ENCODE measurements around the gene SMPX. TPM values are rescaled to one million over a fixed set of nuclear protein-coding genes. Genes with fewer than 3 reads are reported as not detected.

SMPX gene
- total and polyA plus RNA-seq, 2 of the 4 experiments (the other 2 are of a cell fraction) = not detected

DNA sequence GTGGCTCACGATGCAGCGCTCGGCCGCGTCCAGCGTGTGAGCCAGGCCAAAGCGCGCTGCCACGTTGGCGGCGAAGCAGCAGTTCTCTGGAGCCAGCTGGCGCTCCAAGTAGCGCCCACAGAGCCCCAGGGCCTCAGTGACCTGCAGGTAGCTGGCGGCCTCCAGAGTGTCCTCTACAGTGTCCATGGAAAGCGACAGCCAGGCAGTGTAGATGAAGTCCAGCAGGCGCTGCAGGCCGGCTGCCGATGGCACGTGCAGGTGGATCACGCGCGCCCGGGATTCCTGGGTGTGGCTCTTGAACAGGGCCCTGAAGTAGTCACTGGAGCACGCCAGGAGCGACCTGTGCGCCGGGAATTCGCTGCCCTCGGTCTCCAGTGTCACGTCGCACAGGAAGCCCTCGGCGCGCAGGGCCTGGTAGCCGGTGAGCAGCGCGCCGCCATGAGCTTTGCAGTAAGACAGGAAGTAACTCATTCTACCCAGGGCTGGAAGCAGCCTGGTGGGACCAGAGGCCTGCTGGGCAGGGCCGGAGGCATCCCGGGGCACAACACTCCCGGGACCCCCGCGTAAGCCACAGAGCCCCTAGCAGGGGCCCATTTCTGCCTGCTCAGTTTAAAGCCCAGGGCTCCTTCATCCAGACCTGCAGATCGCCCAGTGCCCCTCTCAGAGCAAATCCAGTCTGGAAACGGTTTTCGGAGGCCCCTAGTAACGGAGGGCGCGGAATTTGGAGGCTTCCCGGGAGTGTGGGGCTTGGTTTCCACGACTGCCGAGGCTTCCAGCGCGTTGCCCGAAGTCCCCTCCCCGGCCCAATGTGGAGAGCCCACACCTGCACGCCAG is 100.4 kb downstream of the SMPX start:
- H3K4me3 ChIP-seq (ENCODE audit: insufficient read depth, low read depth, low read length) = no peak overlapping the region
- H2BK15ac ChIP-seq (ENCODE audit: low read depth, low read length) = no peak overlapping the region
- POLR2A ChIA-PET (ENCODE audit: unreplicated experiment) = no interaction called here
- TF ChIP-seq NFE2L2 (IDR thresholded peaks at IDR 0.05; ENCODE audit: low read depth, low read length) (no peak), RCOR1 (IDR thresholded peaks at IDR 0.05; ENCODE audit: insufficient replicate concordance, low read length) (no peak), CHD1 (IDR thresholded peaks at IDR 0.05; ENCODE audit: low read depth, low read length) (no peak), CEBPB (IDR thresholded peaks at IDR 0.05; ENCODE audit: low read depth, low read length) (no peak), MXI1 (IDR thresholded peaks at IDR 0.05; ENCODE audit: borderline replicate concordance, low read depth, low read length) (no peak), POLR2A (IDR thresholded peaks at IDR 0.05; ENCODE audit: low read depth, low read length) (no peak), SMC3 (IDR thresholded peaks at IDR 0.05; ENCODE audit: low read depth, low read length) (no peak), BHLHE40 (IDR thresholded peaks at IDR 0.05; ENCODE audit: low read depth, low read length) (no peak), FOS (IDR thresholded peaks at IDR 0.05; ENCODE audit: low read depth, low read length) (no peak)
- TF ChIP-seq, protein P1, sequence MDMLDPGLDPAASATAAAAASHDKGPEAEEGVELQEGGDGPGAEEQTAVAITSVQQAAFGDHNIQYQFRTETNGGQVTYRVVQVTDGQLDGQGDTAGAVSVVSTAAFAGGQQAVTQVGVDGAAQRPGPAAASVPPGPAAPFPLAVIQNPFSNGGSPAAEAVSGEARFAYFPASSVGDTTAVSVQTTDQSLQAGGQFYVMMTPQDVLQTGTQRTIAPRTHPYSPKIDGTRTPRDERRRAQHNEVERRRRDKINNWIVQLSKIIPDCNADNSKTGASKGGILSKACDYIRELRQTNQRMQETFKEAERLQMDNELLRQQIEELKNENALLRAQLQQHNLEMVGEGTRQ (IDR thresholded peaks at IDR 0.05; ENCODE audit: low read depth, low read length) = no peak
- TF ChIP-seq, protein P2, sequence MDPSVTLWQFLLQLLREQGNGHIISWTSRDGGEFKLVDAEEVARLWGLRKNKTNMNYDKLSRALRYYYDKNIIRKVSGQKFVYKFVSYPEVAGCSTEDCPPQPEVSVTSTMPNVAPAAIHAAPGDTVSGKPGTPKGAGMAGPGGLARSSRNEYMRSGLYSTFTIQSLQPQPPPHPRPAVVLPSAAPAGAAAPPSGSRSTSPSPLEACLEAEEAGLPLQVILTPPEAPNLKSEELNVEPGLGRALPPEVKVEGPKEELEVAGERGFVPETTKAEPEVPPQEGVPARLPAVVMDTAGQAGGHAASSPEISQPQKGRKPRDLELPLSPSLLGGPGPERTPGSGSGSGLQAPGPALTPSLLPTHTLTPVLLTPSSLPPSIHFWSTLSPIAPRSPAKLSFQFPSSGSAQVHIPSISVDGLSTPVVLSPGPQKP (IDR thresholded peaks at IDR 0.05; ENCODE audit: borderline replicate concordance, low read depth, low read length) = no peak
- H2BK20ac ChIP-seq (ENCODE audit: low read depth, low read length) = no peak overlapping the region
- no peaks in the 10 kb centered on the region for H3K79me1 ChIP-seq (ENCODE audit: low read depth in 1 of 2, low read length in 2 of 2)
- dilution Hi-C loops (cut with HindIII; ENCODE audit: low sequenced_read_pairs, unreplicated experiment) (no loop called here), in situ Hi-C loops (cut with MboI; ENCODE audit: low sequenced_read_pairs) (no loop called here), intact Hi-C loops (cut with micrococcal nuclease) (no loop called here)
- no peaks in the 10 kb centered on the region for H3K27me3 ChIP-seq (ENCODE audit: control insufficient read depth, insufficient read depth, low read length)
- DNase-seq (no peak), ATAC-seq (ENCODE audit: low read depth) (no peak)
- H3K9ac ChIP-seq (ENCODE audit: low read depth, low read length) = no peak overlapping the region
- H3K9me1 ChIP-seq (ENCODE audit: insufficient read depth, low read length) = no peaks in the 10 kb centered on the region
- no peak overlapping the region for H3K27ac ChIP-seq (ENCODE audit: insufficient read depth, low read length)
- H2AFZ ChIP-seq (replicated peaks; ENCODE audit: low read length, poor library complexity) = peak overlapping the region; percentile 43
- no peak overlapping the region for H4K91ac ChIP-seq (ENCODE audit: insufficient read depth, low read depth, low read length)
- H2AK5ac ChIP-seq (ENCODE audit: low read depth, low read length) = no peak overlapping the region
- CTCF ChIA-PET = no interaction called here
- no peak overlapping the region for H3K14ac ChIP-seq (replicated peaks; ENCODE audit: low read depth, low read length)
- H3K4me2 ChIP-seq (ENCODE audit: low read depth, low read length) = no peak overlapping the region
- H3K4me1 ChIP-seq (ENCODE audit: control insufficient read depth, insufficient read depth, low read length) = no peaks in the 10 kb centered on the region
- no peaks in the 10 kb centered on the region for H3K36me3 ChIP-seq (ENCODE audit: control insufficient read depth, insufficient read depth, low read length)
- H3K9me3 ChIP-seq (ENCODE audit: control insufficient read depth, insufficient read depth, low read length) = peaks cover 11% of the 10 kb centered on the region; the same call in 1 of the 2 replicates
- no peaks in the 10 kb centered on the region for H4K20me1 ChIP-seq (ENCODE audit: insufficient read depth, low read length)
- BruUV-seq (replicated peaks) = no TSS peak
- H2BK5ac ChIP-seq (ENCODE audit: low read depth, low read length, poor library complexity, severe bottlenecking) = no peak overlapping the region
- H4K8ac ChIP-seq (ENCODE audit: low read depth in 2 of 2, low read length in 2 of 2) = no peak overlapping the region
- WGBS, 2 experiments (ENCODE audit: extremely low coverage in 2 of 2, insufficient read length in 1 of 2) = 75% methylated on average over 23 of the region's 57 CpGs; no CpG with 5 or more reads in 1 of the 2 experiments
- no peak overlapping the region for H3K4ac ChIP-seq (ENCODE audit: low read depth, low read length)
- no peak overlapping the region for H3K23ac ChIP-seq (ENCODE audit: low read depth, low read length)
- H2BK120ac ChIP-seq (ENCODE audit: low read depth, low read length) = no peak overlapping the region
- no peak overlapping the region for H2AK9ac ChIP-seq (replicated peaks; ENCODE audit: low read depth, low read length, poor library complexity)
- H3K18ac ChIP-seq (ENCODE audit: low read depth, low read length) = no peak overlapping the region
- H3K56ac ChIP-seq (ENCODE audit: extremely low read depth, insufficient read depth, low read length) = no peak overlapping the region
- H4K5ac ChIP-seq (ENCODE audit: low read depth, low read length) = no peak overlapping the region
